Neuron (in vitro differentiated cells): ENCODE data around the gene IGFBP4.
"Not testable (repeated sequence)": the region's sequence is repeated elsewhere in the genome, so short reads cannot be mapped to it uniquely, and the experiment has no call there.

Source experiments
- H2AFZ ChIP-seq: one replicate; pipeline ENCODE4 v1.6.1; 2013; ENCODE audit warnings: low read depth, mild to moderate bottlenecking, inconsistent platforms, low read length, moderate library complexity
- H3K27me3 ChIP-seq: one replicate; pipeline ENCODE4 v1.6.1; 2013; ENCODE audit warnings: low read length; ENCODE audit not compliant: insufficient read depth
- H3K36me3 ChIP-seq: one replicate; pipeline ENCODE4 v1.6.1; 2013; ENCODE audit warnings: low read length; ENCODE audit not compliant: insufficient read depth
- H3K4me1 ChIP-seq: one replicate; pipeline ENCODE4 v1.6.1; 2013; ENCODE audit warnings: low read length; ENCODE audit not compliant: insufficient read depth
- H3K4me3 ChIP-seq: 2 replicates; pipeline ENCODE4 v1.5.1; 2013; ENCODE audit warnings: mild to moderate bottlenecking, low read length, moderate library complexity
- H3K9me3 ChIP-seq: one replicate; pipeline ENCODE4 v1.6.1; 2013; ENCODE audit warnings: low read length

Gene IGFBP4

DNA sequence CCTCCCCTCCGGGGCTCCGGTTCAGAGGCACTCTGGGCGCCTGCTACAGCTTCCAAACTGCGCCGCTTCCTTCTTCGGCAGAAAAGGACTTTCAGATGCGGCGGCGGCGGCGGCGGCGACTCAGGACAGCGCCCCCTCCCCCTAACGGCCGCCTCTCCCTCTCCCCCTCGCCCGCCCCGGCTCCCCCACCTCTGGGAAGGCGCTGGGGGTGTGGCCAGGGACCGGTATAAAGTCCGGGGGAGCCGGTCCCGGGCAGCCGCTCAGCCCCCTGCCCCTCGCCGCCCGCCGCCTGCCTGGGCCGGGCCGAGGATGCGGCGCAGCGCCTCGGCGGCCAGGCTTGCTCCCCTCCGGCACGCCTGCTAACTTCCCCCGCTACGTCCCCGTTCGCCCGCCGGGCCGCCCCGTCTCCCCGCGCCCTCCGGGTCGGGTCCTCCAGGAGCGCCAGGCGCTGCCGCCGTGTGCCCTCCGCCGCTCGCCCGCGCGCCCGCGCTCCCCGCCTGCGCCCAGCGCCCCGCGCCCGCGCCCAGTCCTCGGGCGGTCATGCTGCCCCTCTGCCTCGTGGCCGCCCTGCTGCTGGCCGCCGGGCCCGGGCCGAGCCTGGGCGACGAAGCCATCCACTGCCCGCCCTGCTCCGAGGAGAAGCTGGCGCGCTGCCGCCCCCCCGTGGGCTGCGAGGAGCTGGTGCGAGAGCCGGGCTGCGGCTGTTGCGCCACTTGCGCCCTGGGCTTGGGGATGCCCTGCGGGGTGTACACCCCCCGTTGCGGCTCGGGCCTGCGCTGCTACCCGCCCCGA, at the start of gene IGFBP4:
Gene IGFBP4, plus strand, starts transcription at position 255 of the 792 bp plus-strand sequence. Its CDS starts 286 bp downstream, at position 541.
- H3K4me3 ChIP-seq = peak within 1 kb of the TSS; percentile 50
- peaks cover 21% of the 10 kb centered on the region for H3K4me1 ChIP-seq
- H2AFZ ChIP-seq = peak within 1 kb of the TSS; percentile 72
- peaks cover 7% of the 10 kb centered on the region for H3K27me3 ChIP-seq
- H3K36me3 ChIP-seq = no peaks in the 10 kb centered on the region
- no peaks in the 10 kb centered on the region for H3K9me3 ChIP-seq

- no peak overlapping the region for H3K4me3 ChIP-seq
- no peaks in the 10 kb centered on the region for H3K27me3 ChIP-seq
- H3K4me1 ChIP-seq = no peaks in the 10 kb centered on the region
- no peak overlapping the region for H2AFZ ChIP-seq
- peaks cover 80% of the 10 kb centered on the region for H3K36me3 ChIP-seq
- no peaks in the 10 kb centered on the region for H3K9me3 ChIP-seq
These were observed 44.1 kb upstream of the IGFBP4 start for GRCh38 chr17:40399185-40399584.

DNA sequence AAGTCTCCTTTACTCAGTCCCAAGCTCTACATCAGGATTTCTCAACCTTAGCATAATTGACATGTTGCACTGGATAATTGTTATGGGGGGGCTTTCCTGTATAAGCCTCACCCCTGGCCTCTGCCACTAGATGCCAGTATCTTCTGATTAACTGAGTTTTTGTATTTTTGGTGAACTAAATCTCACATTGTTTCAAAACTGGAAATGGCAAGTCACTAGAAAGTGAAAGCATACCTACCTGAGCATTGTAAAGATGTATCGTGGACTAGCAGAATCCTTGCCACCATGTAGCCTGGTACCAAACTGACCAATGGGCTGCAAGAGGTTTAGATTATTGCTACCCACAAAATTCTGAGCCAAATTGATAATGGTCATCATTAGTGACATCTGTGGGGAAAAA, 40.6 kb upstream of the IGFBP4 start:
- Histone ChIP-seq H3K36me3 (peaks cover 86% of the 10 kb centered on the region), H3K9me3 (no peaks in the 10 kb centered on the region), H3K4me3 (no peak overlapping the region), H3K27me3 (no peaks in the 10 kb centered on the region), H3K4me1 (no peaks in the 10 kb centered on the region), H2AFZ (no peak overlapping the region)

DNA sequence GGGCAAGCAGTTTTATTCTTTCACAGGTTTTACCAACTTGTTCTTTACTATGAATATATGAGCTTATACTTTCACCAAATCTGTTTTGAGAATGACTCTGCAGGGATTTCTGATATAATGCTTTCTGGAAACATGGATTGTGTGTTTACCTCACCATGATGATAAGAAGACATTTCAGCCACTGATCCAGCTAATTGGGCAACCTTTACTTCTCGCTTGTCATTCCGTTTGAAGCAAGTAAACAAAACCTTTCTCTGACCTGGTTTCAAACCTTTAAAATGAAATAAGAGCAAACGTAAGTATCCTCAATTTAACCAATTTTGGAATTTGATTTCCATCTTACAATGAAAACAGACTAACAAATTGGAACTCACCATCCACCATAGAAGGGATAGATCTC, 39.2 kb upstream of the IGFBP4 start:
- H3K4me3 ChIP-seq = no peak overlapping the region
- peaks cover 83% of the 10 kb centered on the region for H3K36me3 ChIP-seq
- H3K9me3 ChIP-seq = no peaks in the 10 kb centered on the region
- no peaks in the 10 kb centered on the region for H3K27me3 ChIP-seq
- H2AFZ ChIP-seq = no peak overlapping the region
- no peaks in the 10 kb centered on the region for H3K4me1 ChIP-seq

GRCh38 chr17:40407460-40407859, 35.8 kb upstream of the IGFBP4 start:
- H3K27me3 ChIP-seq = no peaks in the 10 kb centered on the region
- no peak overlapping the region for H3K4me3 ChIP-seq
- H2AFZ ChIP-seq = no peak overlapping the region
- no peaks in the 10 kb centered on the region for H3K4me1 ChIP-seq
- H3K36me3 ChIP-seq = peaks cover 80% of the 10 kb centered on the region
- no peaks in the 10 kb centered on the region for H3K9me3 ChIP-seq

GRCh38 chr17:40409540-40409939, 33.7 kb upstream of the IGFBP4 start:
- not testable (repeated sequence) for H3K4me1 ChIP-seq, H3K27me3 ChIP-seq, H3K4me3 ChIP-seq, H3K9me3 ChIP-seq, H2AFZ ChIP-seq
- H3K36me3 ChIP-seq = peaks cover 78% of the 10 kb centered on the region

DNA sequence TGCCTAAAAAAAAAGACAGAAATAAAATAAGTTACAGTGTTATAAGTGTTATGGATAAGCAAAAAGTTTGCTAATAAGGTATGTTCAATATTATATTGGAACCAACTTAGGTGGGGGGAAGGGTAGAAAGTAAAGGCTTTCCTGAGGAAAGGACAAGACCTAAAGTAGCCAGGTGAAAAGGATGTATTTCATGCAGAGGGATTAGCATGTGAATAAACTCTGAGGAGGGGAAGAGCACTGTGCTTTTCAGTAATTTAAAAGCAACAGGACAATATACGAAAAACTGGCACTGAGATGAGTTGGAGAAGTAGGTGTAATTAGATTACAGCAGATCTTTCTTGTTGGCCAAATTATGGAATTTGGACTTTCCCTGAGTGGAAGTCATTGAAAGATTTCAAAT, 33.2 kb upstream of the IGFBP4 start:
- Histone ChIP-seq H3K9me3 (no peaks in the 10 kb centered on the region), H3K4me1 (no peaks in the 10 kb centered on the region), H3K27me3 (no peaks in the 10 kb centered on the region), H3K36me3 (peaks cover 77% of the 10 kb centered on the region), H2AFZ (no peak overlapping the region), H3K4me3 (no peak overlapping the region)

DNA sequence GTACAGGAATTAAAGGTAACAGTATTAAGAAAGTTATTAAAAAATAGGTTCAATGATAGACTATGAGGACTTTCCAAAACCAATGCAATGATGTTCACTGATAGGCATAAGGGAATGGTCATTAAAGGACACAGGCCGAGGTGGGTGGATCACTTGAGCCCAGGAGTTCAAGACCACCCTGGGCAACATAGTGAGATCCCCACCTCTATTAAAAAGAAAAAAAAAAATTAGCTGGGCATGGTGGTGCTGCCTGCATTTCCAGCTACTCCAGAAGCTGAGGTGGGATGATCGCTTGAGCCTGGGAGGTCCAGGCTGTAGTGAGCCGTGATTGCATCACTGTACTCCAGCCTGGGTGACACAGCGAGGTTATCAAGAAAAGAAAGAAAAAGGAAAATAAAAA, 31.4 kb upstream of the IGFBP4 start:
- no peak overlapping the region for H3K4me3 ChIP-seq
- H3K4me1 ChIP-seq = peaks cover 13% of the 10 kb centered on the region
- peaks cover 77% of the 10 kb centered on the region for H3K36me3 ChIP-seq
- H3K9me3 ChIP-seq = no peaks in the 10 kb centered on the region
- no peak overlapping the region for H2AFZ ChIP-seq
- H3K27me3 ChIP-seq = no peaks in the 10 kb centered on the region

GRCh38 chr17:40412880-40413279, 30.4 kb upstream of the IGFBP4 start:
- H3K36me3 ChIP-seq = peaks cover 68% of the 10 kb centered on the region
- H3K4me1 ChIP-seq = peaks cover 14% of the 10 kb centered on the region
- H3K27me3 ChIP-seq = no peaks in the 10 kb centered on the region
- no peak overlapping the region for H3K4me3 ChIP-seq
- H3K9me3 ChIP-seq = no peaks in the 10 kb centered on the region
- H2AFZ ChIP-seq = no peak overlapping the region

DNA sequence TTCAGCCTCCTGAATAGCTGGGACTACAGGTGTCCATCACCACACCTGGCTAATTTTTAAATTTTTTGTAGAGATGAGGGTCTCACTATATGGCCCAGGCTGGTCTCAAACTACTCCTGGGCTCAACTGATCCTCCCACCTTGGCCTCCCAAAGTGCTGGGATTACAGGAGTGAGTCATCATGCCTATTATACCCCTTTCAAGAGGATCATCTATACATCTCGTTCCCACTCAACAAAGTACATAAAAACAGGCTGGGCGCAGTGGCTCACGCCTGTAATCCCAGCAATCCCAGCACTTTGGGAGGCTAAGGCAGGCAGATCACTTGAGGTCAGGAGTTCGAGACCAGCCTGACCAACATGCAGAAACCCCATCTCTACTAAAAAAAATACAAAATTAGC, 28.9 kb upstream of the IGFBP4 start:
- Histone ChIP-seq H3K36me3 (peaks cover 60% of the 10 kb centered on the region), H3K4me1 (peaks cover 17% of the 10 kb centered on the region)

GRCh38 chr17:40415390-40415789, 27.9 kb upstream of the IGFBP4 start:
- Histone ChIP-seq H3K4me1 (peaks cover 27% of the 10 kb centered on the region), H3K9me3 (no peaks in the 10 kb centered on the region), H2AFZ (no peak overlapping the region), H3K27me3 (no peaks in the 10 kb centered on the region), H3K4me3 (peak overlapping the region; percentile 15), H3K36me3 (peaks cover 52% of the 10 kb centered on the region)

More for the DNA sequence above, 28.9 kb upstream of the IGFBP4 start:
- not testable (repeated sequence) for H3K9me3 ChIP-seq, H2AFZ ChIP-seq, H3K4me3 ChIP-seq, H3K27me3 ChIP-seq

- Histone ChIP-seq H3K36me3 (peaks cover 39% of the 10 kb centered on the region), H3K4me3 (peak overlapping the region; percentile 70), H3K27me3 (no peaks in the 10 kb centered on the region), H3K9me3 (no peaks in the 10 kb centered on the region), H3K4me1 (peaks cover 27% of the 10 kb centered on the region), H2AFZ (no peak overlapping the region)
These were observed 26.6 kb upstream of the IGFBP4 start for GRCh38 chr17:40416671-40417070.

DNA sequence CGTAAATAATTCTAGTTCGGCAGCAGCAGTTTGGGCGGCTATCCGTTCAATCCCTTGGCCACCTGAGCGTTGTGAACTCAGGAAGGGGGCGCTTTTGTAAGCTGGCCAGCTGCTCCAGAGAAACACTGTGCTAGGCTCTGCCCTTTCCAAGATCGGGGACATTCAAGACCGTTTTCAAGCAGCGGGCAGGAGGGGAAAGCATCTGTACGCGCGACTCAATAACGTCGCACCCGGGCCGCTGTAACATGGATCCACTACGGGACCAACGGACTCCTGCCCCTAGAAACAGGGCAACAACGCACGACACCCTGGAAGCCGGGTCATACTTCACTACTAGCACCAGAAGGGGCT, 26.0 kb upstream of the IGFBP4 start:
- H2AFZ ChIP-seq = peak overlapping the region; percentile 30
- H3K4me1 ChIP-seq = peaks cover 27% of the 10 kb centered on the region
- H3K9me3 ChIP-seq = no peaks in the 10 kb centered on the region
- H3K27me3 ChIP-seq = no peaks in the 10 kb centered on the region
- H3K4me3 ChIP-seq = peak overlapping the region; percentile 70
- H3K36me3 ChIP-seq = peaks cover 34% of the 10 kb centered on the region
